GM13977 (cell line): Measurements from ENCODE around the gene CGAS.
"Not testable (repeated sequence)": the region's sequence is repeated elsewhere in the genome, so short reads cannot be mapped to it uniquely, and the experiment has no call there.

Experiments used
- DNase-seq: peaks from one replicate; pipeline ENCODE4 v3.0.0; 2012; ENCODE audit warnings: low spot score
- in situ Hi-C: fragments of 300-500 bp; cut with MboI; formaldehyde crosslinking; loops from one replicate; pipeline ENCODE4 v1.12.0; 2022; ENCODE audit warnings: low sequenced_read_pairs, low pct_unique_long_range_greater_than_20kb, mixed read lengths, inconsistent platforms; ENCODE audit not compliant: unreplicated experiment
- TF ChIP-seq, protein P1 (sequence below): IDR thresholded peaks from 2 replicates; pipeline ENCODE4 v1.5.1; 2012; ENCODE audit warnings: mild to moderate bottlenecking, control low read depth; ENCODE audit not compliant: insufficient read depth; ENCODE audit errors: extremely low read depth, missing control alignments

CGAS gene

DNA sequence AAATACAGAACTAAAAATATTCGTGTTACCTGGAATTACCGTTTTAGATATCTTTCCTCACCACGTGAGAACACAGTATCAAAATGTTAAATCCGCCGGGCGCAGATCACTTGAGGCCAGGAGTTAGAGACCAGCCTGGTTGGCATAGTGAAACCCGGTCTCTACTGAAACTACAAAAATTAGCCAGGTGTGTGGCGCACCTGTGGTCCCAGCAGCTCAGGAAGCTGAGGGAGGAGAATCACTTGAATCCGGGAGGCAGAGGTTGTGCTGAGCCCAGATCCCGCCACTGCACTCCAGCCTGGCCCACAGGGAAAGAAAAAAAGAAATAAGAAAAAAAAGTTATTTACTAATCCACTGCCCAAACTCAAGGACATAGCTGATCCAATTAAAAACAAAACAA lies 62.2 kb downstream of the CGAS start:
- in situ Hi-C loops: no loop called here
- TF ChIP-seq, protein P1, sequence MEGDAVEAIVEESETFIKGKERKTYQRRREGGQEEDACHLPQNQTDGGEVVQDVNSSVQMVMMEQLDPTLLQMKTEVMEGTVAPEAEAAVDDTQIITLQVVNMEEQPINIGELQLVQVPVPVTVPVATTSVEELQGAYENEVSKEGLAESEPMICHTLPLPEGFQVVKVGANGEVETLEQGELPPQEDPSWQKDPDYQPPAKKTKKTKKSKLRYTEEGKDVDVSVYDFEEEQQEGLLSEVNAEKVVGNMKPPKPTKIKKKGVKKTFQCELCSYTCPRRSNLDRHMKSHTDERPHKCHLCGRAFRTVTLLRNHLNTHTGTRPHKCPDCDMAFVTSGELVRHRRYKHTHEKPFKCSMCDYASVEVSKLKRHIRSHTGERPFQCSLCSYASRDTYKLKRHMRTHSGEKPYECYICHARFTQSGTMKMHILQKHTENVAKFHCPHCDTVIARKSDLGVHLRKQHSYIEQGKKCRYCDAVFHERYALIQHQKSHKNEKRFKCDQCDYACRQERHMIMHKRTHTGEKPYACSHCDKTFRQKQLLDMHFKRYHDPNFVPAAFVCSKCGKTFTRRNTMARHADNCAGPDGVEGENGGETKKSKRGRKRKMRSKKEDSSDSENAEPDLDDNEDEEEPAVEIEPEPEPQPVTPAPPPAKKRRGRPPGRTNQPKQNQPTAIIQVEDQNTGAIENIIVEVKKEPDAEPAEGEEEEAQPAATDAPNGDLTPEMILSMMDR: no peak
- no peak for DNase-seq

- peak; percentile 67 for DNase-seq
- TF ChIP-seq, protein P1: peak; percentile 59
- in situ Hi-C loops: no loop called here
Measured at GRCh38 chr6:73388800-73389512, 63.1 kb downstream of the CGAS start.

- in situ Hi-C loops: no loop called here
- TF ChIP-seq, protein P1: no peak
- DNase-seq: no peak
Measured at GRCh38 chr6:73388433-73388799, 63.7 kb downstream of the CGAS start.

DNA sequence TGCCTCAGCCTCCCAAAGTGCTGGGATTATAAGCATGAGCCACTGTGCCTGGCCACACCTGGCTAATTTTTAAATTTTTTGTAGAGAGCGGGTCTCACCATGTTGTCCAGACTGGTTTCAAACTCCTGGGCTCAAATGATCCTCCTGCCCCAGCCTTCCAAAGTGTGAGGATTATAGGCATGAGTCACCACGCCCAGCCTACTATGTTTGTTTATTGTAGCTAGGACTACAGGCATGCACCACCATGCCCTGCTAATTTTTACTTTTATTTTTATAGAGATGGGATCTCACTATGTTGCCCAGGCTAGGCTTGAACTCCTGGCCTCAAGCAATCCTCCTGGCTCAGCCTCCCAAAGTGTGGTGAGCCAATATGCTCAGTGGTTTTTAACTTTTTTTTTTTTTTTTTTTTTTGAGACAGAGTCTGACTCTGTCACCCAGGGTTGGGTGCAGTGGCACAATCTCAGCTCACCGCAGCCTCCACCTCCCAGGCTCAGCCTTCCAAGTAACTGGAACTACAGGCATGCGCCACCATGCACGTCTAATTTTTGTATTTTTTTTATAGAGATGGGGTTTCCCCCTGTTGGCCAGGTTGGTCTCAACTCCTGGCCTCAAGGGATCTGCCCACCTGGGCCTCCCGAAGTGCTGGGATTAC lies 69.5 kb downstream of the CGAS start:
- in situ Hi-C loops: no loop called here
- TF ChIP-seq, protein P1: no peak
- DNase-seq: no peak

- DNase-seq, in situ Hi-C loops: not testable (repeated sequence)
Measured at GRCh38 chr6:73381531-73381930, 70.6 kb downstream of the CGAS start.

DNA sequence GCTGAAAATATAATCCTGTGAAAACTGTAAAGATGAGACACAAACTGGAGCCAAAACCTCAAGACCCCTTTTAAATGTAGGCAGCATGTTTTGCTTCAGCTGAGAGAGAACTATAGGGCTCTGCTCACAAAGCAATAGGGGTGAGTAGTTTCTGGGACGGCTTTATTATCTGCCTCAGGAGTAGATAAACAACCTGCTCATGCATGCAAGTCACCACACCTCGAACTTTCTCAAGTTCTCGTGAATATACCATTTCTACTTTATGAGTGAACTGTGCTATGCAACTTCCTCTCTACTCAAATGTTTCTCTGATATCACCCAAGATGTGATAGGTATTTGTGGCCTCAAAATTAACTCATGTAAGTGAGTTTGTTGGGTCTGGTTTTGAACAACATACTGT lies 74.9 kb downstream of the CGAS start:
- peak; percentile 9 for DNase-seq
- in situ Hi-C loops: no loop called here
- TF ChIP-seq, protein P1: no peak

- no peak for DNase-seq
- in situ Hi-C loops: no loop called here
- TF ChIP-seq, protein P1: no peak
Measured at GRCh38 chr6:73375216-73375615, 76.9 kb downstream of the CGAS start.
